ENCODE data around the gene DCTN2.

DCTN2 gene

DNA sequence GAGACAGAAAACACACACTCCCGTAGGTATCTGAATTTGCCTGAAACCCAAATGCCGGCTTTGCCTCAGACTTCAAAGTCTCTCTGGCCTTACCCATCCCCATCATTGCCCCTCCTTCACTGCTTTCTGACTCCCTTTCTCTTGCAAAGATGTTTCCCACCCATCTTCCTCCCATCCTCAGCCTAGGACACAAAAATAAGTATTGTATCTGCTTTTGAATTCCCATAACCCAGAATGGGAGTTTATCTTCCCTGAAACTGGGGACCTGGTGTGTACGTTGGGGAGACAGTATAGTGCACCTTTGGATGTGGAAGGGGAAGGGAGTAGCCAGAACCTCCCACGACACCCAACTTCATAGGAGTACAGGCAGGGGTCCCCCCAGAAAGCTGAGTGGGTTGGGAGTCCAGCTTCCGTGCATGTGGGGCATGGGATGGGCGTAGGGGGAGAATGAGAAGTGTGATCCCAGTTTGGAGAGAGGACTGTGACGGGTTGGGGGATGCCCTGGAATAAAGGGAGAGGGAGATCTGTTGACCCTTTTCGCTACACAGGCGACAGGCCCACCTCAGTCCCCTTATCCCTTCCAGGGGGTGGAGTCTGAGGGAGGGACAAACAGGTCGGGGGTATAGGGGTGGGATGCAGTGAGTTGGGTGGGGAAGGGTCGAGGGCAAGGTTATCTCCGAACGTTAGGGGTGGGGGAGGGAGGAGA lies 2.4 kb upstream of the DCTN2 start:
- no peak for DNase-seq

DNA sequence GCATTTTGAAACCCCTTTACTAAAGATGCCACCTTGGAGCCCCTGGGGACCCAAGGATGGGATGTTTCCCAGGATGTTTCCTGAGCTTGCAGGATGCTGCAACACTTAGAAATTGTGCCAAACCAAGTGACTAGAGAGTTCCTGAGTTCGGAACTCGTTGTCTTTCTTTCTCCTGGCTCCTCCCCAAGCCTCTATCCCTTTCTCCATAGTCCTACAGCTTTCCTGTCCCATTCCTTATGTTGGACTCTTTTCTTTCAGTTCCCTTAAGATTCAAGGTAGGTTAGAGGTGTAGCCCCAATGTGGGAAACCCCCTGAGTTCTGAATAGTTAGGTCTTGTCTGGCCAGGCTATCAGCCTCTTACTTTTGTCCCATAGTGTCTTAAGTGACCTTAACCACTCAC lies 1.5 kb upstream of the DCTN2 start:
- no peak for DNase-seq

DNA sequence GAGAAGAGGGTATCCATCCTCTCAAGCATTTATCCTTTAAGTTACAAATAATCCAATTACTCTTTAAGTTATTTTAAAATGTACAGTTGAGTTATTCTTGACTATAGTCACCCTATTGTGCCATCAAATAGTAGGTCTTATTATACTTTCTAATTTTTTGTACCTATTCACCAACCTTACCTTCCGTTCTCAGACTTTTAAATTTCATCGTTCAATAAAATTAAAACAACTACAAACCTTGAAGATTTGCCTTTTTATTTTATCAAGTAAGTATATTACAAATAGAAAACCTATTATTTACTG lies 972 bp upstream of the DCTN2 start:
- no peak for DNase-seq

DNA sequence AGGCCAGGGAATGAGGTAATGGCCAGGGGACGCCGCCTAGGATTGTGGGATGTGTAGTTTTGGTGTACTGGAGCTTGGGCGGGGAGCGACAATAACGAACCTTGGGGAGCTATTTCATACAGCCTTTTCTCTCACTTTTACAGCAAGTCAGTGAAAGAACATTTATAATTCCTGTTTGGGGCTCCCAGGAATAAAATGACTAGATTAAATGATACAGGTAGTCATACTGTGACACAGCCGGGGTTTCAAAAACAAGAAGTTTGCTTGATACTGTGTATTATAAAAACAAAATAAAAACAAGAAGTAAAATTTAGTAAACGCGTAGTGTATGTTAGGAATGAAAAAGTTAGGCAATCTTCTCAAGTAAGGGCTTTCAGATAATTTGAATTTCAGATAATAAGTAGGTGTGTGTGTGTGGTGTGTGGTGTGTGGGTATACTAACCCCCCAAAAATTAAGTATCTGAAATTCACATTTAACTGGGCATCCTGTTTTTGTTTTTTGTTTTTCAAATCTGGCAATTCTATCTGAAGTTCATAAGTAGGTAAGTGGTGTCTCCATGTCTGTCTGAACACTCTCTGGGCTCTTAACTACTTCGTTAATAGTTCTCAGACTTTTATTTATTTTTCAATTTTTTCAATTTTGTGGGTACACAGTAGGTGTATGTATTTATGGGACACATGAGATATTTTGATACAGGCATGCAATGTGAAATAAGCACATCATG lies 458 bp upstream of the DCTN2 start:
- DNase-seq, result peak in 1 of 2 experiments; percentile 99

DNA sequence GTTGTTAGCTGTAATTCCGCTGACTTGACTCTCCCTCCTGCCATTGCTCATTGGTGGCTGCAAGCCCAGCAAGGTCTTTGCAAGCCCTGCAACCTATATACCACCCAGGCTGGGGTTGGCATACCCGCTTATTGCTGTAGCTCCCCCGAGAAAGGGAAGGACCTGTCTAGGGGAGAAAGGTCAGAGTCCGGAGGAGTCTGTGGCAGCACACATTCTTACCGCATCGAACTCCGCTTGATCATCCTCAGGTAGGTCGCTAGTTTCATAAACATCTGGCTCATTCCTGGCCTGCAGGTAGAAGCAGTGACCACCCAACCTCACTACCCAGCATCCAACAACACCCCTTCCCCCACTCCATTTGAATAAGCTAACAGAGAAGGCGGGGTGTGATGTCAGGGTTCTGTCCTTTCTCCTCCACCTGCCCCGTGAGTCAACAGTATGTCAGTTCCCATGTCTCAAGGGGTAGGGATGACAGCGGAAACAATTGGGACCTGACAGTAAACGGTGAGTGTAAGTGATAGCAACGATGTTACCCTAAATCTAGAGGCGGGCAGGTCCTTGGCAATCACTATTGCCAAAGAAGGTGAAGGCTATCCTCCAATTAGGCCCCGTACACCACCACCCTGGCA lies 1.1 kb downstream of the DCTN2 start:
- no peak for DNase-seq

DNA sequence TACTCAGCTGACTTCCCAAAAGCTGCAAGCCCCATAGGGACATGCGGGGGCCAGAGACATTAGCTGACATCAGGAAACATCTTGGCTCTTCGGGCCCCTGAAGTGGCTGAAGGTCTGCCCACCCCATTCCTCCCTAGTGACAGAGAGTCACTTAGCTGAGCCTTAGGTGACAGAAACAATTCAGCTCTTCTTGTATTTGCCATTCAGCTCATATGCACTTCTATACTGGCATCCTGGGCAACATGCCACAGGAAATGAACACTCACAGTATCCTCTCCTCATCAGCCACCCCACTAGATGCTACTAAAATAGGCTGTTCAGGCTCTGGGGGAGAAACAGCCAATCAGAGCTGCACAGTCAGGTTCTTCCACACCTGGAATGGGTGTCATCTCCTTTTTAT lies 3.4 kb downstream of the DCTN2 start:
- DNase-seq, result no peak

DNA sequence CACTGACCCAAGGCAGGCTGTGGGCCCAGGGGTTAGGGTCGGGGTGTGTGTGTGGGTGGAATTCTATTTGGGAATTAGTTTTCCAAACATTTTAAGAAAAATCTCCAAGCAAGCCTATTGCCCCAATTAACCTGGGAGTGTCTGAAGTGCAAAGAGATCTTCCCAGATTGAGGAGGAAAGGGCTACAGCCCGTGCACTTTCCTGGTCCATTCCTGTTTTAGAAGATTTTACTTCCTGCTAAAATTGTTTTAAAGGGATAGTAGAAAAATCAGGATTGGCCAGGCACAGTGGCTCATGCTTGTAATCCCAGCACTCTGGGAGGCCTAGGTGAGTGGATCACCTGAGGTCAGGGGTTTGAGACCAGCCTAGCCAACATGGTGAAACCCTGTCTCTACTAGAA lies 5.3 kb downstream of the DCTN2 start:
- DNase-seq, result no peak

DNA sequence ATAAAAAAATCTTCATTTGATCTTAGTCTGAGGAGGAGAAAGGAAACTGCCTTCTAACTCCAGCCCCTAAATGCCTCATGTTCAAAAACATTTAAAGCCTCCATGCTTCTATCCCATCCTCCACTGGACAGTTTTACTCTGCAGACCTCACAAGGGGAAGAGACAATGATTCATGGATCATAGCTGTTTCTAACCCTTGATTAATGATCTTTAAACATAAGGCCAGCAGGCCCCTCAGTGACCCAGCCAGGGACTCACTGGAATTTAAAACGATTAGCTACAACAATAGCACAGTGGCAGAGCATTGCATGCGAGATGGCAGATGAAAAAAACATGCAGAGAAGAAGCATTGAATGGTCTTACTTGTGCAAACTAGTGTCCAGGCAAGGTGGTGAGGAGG lies 6.0 kb downstream of the DCTN2 start:
- DNase-seq, result no peak

DNA sequence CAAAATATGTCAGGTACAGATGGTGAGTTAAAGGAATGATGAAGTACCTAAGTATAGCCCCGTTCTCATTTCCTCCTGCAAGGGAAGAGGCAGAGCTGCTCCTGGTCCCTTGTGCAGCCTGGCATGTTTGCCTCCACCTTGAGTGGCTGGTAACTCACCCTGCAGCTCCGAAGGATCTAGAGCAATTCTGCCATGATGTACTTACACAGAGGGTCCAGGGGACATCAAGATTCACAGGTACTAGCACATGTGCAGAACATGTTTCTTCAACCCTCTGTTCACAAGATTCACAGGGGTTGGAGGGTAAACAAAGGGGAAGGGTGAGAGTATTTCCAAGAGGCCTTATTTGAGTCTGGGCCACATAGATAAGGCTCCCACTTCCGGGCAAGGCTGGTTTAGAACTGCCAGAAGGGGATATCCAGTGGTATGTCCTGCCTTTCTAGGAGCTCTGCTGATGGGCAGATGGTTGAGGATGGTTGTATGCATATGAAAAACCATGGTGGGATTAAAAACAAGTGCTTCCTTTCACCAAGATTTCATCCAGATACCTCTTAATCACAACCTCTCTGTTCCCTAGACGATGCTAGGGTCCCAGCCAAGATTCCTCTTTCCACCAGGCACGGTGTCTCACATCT lies 7.7 kb downstream of the DCTN2 start:
- no peak for DNase-seq

DNA sequence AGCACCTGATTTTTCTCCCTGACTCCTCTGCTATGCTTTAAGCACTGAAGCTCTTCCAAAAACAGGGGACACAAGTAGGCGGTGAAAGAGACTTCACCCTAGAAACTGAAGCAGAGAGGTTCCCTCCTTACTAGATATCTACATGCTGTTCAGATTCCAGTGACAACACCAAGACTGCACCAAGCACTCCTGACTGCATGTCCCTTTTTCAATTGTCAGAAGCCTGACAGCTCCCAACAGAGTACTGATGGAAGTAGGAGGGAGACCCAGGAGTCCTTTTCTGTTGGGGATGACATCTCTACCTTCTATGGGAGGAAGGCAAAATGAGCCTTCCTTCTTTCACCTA lies 10.4 kb downstream of the DCTN2 start:
- no peak for DNase-seq

DNA sequence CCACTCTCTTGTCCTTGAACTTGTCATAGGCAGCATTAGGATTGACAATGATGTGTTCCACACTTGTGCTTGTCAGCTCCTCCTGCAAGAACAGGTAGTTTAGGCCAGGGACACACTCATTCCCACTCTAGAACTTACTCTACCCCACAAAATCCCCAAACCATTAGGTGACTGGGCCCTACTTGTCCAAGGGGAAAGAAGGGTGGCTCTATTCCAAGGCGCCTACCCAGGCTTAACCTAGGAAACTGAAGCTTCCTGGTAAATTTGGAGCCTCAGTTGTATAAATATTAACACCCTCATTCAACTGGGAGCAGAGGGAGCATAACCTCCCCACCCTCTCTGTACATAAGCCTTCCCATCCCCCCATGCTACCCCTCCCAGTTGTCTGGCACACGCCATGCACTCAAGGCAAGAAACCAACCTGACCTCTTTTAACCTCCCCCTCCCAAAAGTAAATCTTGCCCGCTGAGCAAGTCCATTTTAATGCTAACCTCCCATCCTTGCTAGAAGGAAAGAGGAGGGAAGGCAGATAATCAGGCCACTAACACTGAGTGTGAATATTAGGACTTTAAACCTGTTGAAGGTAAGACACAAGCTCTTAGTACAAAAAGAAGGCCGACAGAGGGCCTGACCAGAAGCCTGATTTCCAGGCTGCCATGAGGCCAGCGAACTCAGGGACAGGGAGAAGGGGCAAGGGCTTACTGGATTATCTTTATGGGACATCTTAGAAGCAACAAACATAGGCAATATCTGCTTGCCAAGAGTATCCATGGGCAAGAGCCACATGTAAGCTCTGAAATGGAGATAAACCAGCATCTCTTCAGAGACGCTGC lies 11.0 kb downstream of the DCTN2 start:
- DNase-seq, result no peak

DNA sequence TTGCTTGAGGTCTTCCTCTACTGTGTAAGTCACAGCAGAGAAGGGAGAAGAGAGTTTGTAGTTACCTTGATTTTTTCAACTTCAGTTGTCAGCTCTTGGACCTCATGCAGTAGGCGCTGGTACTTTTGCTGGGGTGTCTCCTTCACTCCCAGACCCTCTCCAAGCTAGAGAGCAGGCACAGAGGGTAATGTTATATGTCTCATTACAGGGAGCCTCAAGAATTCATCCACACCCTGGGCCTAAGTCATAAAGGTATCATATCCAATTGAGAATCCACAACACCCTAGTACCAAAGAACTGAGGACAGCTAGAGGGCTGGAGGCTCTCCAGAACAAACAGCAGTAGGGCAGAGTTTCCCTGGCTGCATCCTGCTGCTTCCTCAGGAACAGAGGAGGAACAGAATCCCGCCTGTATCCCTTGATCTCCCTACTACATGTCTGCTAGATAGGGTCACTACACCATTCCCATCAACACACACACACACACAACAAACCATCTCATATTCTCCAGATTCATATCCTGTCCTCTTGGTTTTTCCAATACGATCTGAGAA lies 11.9 kb downstream of the DCTN2 start:
- DNase-seq, result no peak

DNA sequence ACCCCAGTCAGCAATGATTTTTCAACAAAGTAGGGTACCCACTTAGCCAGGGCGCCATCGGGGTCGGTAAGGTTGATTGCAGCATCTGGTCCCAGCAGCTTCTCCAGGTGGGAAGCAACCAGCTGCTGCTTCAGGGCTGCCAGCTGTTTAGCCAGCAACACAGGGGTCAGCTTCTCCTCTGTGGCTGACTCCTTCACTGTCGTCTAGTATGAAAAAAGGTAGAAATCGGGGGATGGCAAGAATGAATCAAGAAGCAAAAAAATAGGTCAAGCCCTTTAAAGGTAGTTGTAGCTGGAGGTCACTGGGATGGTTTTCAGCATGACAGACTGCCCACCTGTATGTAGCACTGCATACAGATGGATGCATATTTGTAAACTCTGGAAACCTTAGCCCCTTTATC lies 12.7 kb downstream of the DCTN2 start:
- no peak for DNase-seq

DNA sequence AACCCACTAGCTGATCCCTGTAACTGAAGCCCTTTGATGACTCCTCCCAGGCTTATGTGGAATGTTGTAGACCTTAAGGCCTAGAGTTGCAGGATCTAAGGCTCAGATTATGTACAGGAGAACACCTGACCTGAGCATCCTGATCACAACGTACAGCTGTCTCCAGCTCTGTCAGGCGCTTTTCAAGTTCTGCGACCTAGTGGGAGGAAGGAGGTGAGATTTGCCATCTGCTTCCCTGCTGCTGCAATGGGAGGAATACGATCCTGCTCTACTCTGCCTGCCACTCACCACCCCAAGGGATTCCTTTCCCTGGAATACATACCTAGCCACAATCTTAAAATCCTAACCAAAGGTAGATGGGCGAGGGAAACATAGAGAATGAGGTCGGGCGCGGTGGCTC lies 13.9 kb downstream of the DCTN2 start:
- no peak for DNase-seq

DNA sequence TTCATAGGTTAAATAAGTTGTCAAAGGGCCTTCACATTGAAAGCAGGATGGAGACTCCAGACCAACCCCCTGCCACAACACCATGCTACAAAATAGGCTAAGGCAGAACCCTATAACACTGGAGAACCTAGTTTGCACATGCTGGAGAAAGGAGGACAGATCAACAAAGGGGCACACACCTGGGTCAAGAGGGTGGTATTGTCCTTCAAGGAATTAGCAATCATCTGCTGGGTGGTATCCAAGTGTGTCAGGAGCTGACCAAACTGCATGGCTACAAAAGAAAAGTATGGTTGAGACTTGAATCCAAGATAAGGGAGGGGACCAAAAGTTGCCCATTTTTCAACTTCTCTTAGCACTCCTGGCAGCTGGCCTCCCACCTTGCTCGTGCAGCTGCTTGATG lies 15.2 kb downstream of the DCTN2 start:
- no peak for DNase-seq

DNA sequence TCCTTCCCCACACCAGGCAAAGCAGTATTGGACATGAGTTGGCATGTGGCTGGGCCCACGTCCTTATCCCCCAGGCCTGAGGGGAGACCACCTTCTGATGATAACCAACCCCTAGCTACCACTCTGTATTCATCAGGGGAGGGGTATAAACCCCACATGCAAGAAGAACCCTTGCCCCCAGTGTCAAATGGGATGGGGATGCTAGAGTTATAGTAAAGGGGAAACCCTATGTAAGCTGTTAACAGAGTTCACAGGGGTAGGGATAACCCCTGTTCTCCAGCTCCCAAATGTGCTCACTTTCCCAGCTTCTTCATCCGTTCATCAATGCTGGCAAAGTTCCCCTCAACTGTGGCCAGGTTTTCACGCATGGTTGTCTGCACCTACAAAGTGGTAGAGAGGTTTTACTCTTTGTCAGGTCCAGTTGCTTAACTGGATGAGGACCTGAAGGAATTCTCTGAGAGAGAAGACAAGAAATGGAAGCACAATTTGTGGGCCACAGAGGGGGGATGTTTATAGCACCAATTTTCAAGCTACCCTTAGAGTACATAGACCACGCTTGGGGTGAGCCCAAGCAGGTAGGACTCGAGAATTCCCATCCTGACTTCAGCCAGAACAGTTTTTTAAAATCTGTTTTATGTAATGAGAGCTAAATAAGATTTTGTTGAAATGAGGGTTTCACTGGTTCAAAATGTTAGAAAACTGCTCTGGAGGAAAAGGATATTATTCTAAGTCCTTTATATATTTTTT lies 16.4 kb downstream of the DCTN2 start:
- no peak for DNase-seq

DNA sequence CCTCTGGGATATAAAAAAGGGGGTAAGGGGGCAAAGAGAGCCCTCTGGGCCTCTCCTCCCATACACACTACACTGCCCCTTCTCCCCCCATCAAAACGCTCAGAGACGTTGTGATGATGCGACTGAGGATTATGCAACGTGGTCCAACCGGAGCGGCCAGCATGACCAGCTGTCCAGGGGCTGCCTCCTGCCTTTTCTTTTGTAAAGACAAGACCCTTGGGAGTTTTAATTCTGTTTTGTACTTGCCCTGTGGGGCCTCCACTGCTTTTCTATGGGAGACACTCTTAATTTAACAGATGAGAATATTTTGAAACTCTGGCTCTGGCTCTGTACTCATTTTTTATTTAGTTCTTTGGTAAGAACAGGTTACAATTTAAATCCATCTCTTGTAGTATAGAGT lies 17.2 kb downstream of the DCTN2 start:
- DNase-seq, result no peak

DNA sequence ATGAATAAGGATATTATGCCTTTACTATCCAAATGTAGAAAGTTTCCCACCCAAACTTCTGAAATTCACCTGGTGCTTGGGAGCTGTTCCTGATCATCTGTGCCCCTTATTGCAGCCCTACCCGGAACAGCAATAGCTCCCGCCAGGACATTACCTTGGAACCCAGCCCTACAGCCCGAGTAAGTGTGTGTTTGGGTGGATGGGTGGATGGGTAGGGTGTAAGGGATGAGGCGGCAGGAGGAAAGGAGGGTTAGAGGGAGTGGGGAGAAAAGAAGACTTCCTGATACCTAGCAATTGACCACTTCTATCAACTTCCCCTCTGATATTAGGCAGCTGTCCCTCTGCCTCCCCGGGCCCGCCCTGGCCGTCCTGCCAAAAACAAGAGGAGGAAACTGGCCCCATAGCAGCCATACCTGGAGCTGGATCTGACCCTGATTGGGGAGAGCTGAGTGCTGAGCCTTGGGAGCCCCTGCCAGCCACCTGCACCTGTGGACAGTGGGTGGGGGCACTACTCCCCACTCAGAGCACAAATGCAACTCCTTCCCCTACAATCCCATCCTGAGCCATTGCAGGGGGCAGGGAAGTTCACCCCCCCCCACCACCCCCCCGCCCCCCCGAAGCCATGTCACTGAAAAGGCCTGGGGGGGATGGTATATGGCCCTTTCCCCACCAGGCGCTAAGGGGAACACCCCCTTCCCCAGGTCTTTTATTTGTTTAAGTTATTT lies 18.0 kb downstream of the DCTN2 start:
- DNase-seq, result no peak

DNA sequence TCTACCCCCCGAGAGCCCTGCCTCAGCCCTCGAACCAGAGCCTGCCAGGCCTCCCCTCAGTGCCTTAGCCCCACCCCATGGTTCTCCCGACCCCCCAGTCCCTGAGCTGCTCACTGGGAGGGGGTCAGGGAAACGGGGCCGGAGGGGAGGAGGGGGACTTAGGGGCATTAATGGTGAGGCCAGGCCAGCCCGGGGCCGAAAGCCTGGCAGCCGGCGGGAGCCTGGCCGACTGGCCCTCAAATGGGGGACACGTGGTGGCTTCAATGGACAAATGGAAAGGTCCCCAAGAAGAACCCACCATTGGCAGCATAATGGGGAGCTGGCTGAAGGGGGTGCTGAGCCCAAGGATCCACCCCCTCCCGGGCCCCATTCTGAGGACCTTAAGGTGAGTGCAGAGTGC lies 18.8 kb downstream of the DCTN2 start:
- DNase-seq, result no peak

DNA sequence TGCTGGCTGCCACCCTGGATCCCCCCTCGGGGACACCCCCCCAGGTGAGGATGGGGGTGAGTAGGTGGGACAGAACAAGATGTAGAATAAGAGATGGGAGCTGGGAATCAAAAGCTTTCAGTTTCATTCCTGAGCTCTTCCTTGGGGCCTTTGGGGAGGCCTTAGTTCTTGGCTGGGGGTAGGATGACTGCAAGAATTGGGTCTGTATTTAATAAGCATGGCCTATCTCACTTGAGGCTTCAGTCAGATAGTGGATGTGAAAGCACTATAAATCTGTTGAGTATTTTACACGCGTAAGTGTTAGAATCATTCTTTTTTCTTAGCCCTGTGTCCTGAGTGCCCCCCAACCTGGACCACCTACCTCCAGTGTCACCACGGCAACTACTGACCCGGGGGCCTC lies 19.8 kb downstream of the DCTN2 start:
- DNase-seq, result no peak

DNA sequence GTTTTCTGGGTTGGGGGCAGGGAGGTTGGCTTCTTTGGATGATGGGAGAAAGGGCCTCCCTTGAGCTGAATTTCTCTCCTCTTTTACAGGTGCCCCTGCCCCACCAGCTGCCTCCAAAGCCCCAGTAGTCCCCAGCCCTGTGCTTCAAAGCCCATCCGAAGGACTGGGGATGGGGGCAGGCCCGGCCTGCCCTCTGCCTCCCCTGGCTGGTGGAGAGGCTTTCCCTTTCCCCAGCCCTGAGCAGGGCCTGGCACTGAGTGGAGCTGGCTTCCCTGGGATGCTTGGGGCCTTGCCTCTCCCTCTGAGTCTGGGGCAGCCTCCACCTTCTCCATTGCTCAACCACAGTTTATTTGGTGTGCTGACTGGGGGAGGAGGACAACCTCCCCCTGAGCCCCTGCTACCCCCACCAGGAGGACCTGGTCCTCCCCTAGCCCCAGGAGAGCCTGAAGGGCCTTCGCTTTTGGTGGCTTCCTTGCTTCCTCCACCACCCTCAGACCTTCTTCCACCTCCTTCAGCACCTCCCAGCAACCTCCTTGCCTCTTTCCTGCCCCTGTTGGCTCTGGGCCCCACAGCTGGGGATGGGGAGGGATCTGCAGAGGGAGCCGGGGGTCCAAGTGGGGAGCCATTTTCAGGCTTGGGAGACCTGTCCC lies 20.4 kb downstream of the DCTN2 start:
- no peak for DNase-seq
